Umbilical cord (tissue), 2 donors: ENCODE measurements around the gene MED4. TPM values are rescaled to one million over a fixed set of nuclear protein-coding genes. Genes with fewer than 3 reads are reported as not detected.

Experiments
- DNase-seq: peaks from one replicate; pipeline ENCODE4 v3.0.0-alpha.2; 2015; ENCODE audit warnings: low spot score
- total RNA-seq: library from RNA; depleted of rRNA; stranded (reverse); fragments of >200 nt; gene quantifications from one replicate; pipeline ENCODE4 v1.2.3, GENCODE V29; 2014; ENCODE audit warnings: low replicate concordance; ENCODE audit not compliant: insufficient read depth

Gene MED4, protein sequence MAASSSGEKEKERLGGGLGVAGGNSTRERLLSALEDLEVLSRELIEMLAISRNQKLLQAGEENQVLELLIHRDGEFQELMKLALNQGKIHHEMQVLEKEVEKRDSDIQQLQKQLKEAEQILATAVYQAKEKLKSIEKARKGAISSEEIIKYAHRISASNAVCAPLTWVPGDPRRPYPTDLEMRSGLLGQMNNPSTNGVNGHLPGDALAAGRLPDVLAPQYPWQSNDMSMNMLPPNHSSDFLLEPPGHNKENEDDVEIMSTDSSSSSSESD
- total RNA-seq = 25.3 TPM

DNA sequence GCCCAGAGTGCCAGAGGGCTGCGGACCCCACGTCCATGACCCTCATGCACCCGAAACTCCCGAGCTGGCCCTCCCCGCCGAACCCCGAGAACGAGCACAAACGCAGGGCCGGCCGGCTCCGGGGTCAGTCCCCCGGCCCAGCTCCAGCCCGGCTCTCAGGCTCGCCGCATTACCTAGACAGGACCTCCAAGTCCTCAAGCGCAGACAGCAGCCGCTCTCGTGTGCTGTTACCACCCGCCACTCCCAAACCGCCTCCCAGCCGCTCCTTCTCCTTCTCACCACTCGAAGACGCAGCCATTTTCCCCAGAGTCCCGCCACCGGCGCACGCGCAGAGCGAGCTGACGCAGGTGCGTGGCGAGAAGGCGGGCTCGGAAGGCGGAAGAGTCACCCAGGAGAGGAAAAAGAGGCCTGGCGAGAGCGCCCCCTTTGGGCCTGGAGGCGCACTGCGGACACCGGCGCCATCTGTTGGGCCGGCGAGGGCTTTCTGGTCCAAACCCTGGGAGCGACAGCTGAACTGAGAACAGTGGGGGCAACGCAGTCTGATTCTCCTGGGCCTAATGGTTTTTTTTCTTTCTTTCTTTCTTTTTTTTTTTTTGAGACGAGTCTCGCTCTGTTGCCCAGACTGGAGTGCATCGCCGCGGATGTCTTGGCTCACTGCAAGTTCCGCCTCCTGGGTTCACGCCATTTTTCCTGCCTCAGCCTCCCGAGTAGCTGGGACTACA, at the start of gene MED4:
MED4 (minus strand) TSS at position 324 of the 722 bp plus-strand sequence; CDS start at position 298, 26 bp downstream.
- peak; percentile 97 for DNase-seq

- DNase-seq = peak; percentile 62
Measured at GRCh38 chr13:48144413-48145035, 49.6 kb upstream of the MED4 start.

DNA sequence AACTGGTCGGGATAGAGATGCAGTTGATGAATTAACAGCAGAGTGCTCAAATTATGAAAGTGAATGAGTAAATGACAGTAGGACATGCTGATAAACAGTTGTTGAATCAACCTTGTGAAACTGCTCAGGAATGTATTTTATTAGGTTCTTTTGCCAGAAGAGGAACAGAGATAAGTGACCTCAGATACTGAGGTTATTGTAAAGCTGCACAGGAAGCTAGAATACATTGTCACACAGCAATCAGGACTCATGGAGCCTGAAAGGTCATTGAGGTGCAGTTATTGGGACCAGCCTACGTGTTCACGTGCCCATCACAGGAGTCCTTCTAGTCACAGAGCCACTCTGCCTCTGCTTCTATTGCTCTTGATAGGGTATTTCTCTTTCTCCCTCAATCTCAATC, 47.5 kb upstream of the MED4 start:
- no peak for DNase-seq

DNA sequence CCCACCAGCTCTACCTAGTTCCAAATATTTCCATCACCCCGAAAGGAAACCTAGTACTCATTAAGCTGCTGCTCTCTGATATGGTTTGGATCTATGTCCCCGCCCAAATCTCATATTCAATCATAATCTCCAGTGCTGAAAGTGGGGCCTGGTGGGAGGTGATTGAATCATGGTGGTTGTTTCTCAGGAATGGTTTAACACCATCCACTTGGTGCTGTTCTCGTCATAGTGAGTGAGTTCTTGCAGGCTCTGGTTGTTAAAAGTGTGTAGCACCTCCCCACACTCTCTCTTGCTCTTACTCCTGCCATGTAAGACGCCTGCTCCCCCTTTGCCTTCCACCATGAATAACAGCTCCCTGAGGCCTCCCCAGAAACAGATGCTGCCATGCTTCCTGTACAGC, 43.4 kb upstream of the MED4 start:
- DNase-seq = no peak

GRCh38 chr13:48132961-48133360, 38.1 kb upstream of the MED4 start:
- DNase-seq = no peak

DNA sequence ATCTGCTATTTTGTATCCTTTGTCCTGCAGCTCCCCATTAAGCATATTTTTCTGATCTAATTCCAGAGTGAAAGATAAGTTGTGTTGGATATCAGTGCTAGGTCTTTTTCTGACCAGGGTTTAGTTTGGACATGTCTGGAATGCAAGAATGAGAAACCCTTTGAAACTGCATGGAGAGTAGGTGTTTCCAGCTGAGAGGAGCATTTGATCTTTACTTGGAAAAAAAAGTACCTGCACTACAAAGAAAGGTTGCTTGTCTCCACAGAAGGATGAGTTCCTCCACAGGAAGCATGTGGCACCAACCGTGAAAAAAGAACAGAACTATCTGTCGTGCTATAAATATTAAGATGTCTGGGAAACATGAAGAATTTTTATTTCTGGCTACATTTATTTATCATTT, 36.6 kb upstream of the MED4 start:
- DNase-seq = peak; percentile 52

- peak; percentile 80 for DNase-seq
Measured at GRCh38 chr13:48126944-48127830, 32.3 kb upstream of the MED4 start.

DNA sequence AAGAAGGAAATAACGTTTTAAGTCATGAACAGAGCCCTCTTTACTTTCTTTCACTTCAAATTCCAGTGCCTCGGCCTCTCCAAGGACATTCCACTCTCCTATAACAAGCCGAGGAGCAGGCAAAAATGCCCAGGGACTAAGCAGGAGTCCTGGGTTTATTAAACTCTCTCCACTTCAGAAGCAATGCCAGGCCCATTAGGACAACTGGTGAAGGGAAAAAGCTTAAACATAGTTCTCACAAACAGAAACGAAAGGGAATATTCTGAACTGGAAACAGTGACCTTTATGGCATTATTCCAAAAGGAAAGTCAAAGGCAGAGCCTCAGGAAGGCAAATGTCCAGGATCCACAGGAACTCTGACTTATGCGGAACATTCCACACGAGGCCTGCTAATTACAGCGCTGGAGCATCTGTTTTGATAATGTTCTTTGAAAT, 30.9 kb upstream of the MED4 start:
- peak; percentile 71 for DNase-seq

DNA sequence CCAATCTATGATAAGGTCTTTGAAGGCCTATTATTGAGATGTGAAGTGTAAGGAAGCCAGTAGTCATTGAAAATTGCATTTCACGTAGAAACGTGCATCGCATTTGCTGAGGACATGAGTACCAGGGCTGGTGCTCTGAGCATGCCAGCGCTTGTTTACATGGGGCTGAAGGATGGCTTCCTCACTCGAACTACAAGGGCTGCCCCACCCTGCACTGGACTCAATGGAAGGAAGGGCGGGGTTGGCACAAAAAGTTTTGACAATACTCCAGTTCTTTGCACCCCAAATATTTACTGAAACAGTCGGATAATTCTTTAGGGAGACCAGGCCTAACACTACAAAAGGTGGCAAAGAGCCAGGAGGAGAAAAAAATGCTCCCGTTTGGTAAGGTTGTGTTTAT, 28.9 kb upstream of the MED4 start:
- no peak for DNase-seq

- DNase-seq = peak; percentile 35
Measured at GRCh38 chr13:48121733-48122132, 26.8 kb upstream of the MED4 start.

DNA sequence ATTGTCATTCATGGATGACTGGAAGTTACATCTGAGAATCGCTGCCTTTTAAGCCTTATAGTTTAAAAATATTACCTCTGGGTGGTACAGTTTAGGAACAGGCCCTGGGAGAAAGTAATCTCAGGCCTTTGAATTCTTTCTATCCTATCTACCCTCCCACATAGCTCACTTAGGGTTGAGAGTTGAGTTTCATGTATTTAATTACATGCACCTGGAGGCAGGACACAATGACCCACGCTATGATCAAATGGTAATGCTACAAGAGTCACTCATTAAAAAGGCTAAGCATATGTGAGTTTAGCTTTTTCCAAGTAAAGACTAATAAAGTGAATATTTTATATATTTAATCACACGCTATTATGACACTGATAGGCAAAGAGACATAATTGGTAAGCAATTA, 25.3 kb upstream of the MED4 start:
- no peak for DNase-seq

- no peak for DNase-seq
Measured at GRCh38 chr13:48118030-48118429, 23.1 kb upstream of the MED4 start.

DNA sequence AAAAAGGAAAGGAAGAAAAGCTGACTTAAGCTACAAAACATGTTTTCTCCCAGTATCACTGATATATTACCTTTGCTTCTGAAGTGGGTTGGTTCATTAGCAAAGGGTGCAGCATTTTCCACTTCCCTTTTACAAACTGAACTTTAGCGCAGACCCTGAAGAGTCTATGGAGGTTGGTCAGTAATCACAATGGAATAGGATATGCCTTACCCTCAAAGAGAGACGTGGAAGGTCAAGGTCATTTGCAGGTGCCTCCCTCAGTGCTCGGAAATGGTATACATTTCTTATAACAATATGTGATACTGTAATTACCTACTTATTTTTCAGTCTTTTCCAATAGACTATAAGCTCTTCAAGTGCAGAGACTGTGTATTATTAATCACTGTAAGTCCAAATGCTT, 21.9 kb upstream of the MED4 start:
- no peak for DNase-seq

DNA sequence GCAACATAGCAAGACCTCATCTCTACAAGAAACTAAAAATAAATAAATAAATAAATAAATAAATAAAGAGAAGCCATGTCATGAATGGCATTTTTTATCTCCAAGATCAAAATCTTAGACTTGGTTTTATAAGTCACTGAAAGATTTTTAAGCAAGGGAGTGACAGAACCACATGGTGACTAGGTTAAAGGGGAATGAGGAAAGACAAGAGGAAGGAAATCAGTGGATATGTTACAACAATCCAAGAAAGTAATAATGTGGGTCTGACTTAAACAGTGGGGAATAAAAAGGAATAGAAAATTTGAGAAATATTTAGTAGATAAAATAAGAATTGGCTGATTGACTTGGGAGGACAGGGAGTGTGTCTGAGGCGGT, 18.8 kb upstream of the MED4 start:
- no peak for DNase-seq

DNA sequence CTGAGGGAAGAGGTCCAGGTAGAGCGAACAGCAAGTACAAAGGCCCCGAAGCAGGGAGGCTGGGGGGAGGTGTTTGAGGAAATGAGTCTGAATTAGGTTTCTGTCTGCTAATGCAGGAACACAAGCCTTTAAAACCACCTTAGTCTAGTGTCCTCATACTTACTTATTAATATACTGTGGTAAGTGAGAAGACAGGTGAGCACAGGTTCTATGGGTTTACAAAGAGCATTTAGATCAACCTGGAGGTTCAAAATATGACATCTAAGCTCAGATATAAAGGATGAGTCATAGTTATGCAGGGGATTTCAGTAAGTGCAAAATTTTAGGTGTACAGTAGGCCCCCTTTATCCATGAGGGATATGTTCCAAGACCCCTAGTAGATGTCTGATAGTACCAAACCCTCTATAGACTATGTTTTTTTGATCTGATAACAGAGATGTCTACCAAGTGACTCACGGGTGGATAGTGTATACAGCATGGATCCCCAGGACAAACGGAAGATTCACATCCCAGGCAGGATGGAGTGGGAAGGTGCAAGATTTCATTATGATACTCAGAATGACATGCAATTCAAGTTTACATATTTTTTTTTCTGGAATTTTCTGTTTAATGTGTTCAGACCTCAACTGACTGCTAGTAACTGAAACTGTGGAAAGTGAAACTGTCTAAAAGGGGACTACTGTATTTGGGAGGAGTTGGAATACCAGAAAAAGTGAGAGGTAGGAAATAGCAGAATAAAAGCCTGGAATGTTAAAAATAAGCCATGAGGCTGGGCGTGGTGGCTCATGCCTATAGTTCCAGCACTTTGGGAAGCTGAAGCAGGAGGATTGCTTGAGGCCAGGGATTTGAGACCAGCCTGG, 18.2 kb upstream of the MED4 start:
- DNase-seq = no peak

DNA sequence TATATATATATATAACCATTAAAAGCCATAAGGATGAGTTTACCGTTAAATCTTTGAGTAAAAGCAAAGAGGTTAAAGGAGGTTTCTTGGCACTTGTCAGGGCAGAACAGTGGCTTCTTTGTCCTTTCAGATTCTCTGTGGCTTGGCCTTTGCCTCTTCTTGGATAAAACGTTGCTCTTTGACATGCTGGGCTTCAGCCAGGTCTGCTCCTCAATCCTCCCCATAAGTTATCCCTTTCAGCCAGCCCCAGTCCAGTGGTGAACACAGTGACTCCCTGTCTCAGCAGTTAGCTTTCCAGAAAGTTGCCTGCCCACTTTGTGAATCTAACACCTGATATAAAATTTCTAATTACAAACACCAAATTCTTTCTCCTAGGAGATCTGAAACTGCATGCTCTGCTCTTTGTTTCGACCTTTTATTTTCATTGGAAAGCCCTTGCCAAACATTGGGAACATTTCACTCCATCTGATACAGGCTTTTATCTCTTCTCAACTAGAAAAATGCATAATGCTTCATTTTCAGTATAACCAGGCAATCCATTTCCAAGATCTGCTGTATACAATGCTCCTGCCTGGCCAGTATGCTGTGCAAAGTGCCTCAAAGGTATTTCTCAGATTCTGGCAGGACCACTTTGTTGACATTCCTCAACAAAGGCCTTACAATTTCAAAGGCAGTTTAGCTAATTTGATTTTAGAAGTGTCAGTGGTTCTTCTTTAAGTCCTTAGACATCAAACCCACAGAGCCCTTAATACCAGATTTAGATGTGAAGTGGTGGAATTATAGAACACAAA, 16.2 kb upstream of the MED4 start:
- no peak for DNase-seq

- DNase-seq = peak; percentile 16
Measured at GRCh38 chr13:48110132-48110868, 15.4 kb upstream of the MED4 start.

GRCh38 chr13:48108106-48108505, 13.2 kb upstream of the MED4 start:
- no peak for DNase-seq

GRCh38 chr13:48097793-48098192, 2.9 kb upstream of the MED4 start:
- no peak for DNase-seq
